Ascending aorta (tissue), 2 donors: ENCODE data around the gene NPEPPS. TPM values are rescaled to one million over a fixed set of nuclear protein-coding genes. Genes with fewer than 3 reads are reported as not detected.
"Not testable (repeated sequence)": the region's sequence is repeated elsewhere in the genome, so short reads cannot be mapped to it uniquely, and the experiment has no call there.

Source experiments
- DNase-seq, 2 donors: peaks; one replicate each; pipeline ENCODE4 v3.0.0-alpha.2; 2019; ENCODE audit warnings: low spot score in 2 of 2
- H3K27ac ChIP-seq, 2 donors: fragments of 200-600 bp; sonication (generic); one replicate each; pipeline ENCODE4 v1.5.1; 2016 to 2017; ENCODE audit warnings: mild to moderate bottlenecking in 1 of 2
- H3K27me3 ChIP-seq: fragments of 200-600 bp; sonication (generic); one replicate; pipeline ENCODE4 v1.5.1; 2017
- H3K36me3 ChIP-seq, 2 donors: fragments of 200-600 bp; sonication (generic); one replicate each; pipeline ENCODE4 v1.5.1; 2016
- H3K4me1 ChIP-seq, 2 donors: fragments of 200-600 bp; sonication (generic); one replicate each; pipeline ENCODE4 v1.5.1; 2016 to 2017; ENCODE audit warnings: mild to moderate bottlenecking in 1 of 2
- H3K4me3 ChIP-seq, 2 donors: fragments of 200-600 bp; sonication (generic); one replicate each; pipeline ENCODE4 v1.5.1; 2016 to 2017; ENCODE audit warnings: mild to moderate bottlenecking in 1 of 2
- H3K9me3 ChIP-seq, 2 donors: fragments of 200-600 bp; sonication (generic); one replicate each; pipeline ENCODE4 v1.5.1; 2016
- intact Hi-C: fragments of 100-400 bp; cut with DNase I; formaldehyde crosslinking; loops from one replicate; pipeline ENCODE4 v1.15.1; 2023
- total RNA-seq: library from RNA; depleted of rRNA; stranded (reverse); fragments of >200 nt; gene quantifications from one replicate; pipeline ENCODE4 v1.1.0, GENCODE V29; 2016

The NPEPPS gene
- total RNA-seq, 1 donor from 2014 or later = 23.3 TPM

DNA sequence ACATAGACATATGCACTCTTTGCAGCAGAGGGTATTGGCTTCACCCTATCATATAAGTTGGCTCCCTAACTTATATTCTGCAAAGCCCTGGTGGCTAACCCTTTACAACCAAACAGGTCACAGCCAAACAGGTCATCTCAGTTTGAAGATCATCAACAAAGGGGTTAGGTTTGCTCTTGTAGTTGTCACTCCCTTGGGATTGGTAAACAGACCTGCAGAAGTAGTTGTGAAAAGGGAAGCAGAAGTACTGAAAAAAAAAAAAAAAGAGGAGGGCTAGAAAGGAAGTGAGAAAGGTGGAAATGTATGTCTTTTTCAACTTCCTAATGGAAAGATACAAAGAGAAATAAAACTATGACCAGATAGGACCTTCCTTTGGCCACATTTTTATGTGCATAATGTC is 8.6 kb upstream of the NPEPPS start:
- H3K4me1 ChIP-seq, H3K4me3 ChIP-seq, H3K27me3 ChIP-seq, H3K36me3 ChIP-seq, DNase-seq, intact Hi-C loops, H3K27ac ChIP-seq, H3K9me3 ChIP-seq: not testable (repeated sequence)

GRCh38 chr17:47531233-47531820 is 419 bp downstream of the NPEPPS start:
- H3K27me3 ChIP-seq, DNase-seq, H3K4me1 ChIP-seq, H3K36me3 ChIP-seq, H3K9me3 ChIP-seq, intact Hi-C loops: not testable (repeated sequence)
- H3K27ac ChIP-seq = peak overlapping the region; percentile 73 to 96
- peak overlapping the region; percentile 69 to 91 for H3K4me3 ChIP-seq

- H3K36me3 ChIP-seq, H3K4me1 ChIP-seq, intact Hi-C loops, H3K9me3 ChIP-seq, DNase-seq, H3K27ac ChIP-seq, H3K27me3 ChIP-seq, H3K4me3 ChIP-seq: not testable (repeated sequence)
These were observed 8.2 kb downstream of the NPEPPS start for GRCh38 chr17:47539085-47539484.

DNA sequence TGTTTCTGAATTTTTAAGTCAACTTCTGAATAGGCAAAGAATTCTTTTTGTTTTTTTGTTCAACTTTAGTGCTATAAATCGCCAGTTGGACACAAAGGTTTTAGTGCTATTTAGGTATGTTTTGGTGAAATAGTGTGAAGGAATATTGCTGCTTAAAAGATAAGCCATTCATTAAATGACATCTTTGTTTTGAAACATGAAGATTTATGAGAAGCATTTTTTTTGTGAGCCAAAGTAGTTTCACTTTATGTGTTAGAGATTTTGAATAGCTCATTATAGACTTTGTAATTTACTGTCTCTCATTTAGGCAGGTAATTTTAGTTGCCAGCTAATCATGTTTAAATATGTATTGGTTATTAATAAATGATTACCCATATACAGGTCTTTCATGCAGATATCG is 10.8 kb downstream of the NPEPPS start:
- intact Hi-C loops, H3K27me3 ChIP-seq, H3K4me3 ChIP-seq, DNase-seq, H3K36me3 ChIP-seq, H3K4me1 ChIP-seq, H3K9me3 ChIP-seq, H3K27ac ChIP-seq: not testable (repeated sequence)

DNA sequence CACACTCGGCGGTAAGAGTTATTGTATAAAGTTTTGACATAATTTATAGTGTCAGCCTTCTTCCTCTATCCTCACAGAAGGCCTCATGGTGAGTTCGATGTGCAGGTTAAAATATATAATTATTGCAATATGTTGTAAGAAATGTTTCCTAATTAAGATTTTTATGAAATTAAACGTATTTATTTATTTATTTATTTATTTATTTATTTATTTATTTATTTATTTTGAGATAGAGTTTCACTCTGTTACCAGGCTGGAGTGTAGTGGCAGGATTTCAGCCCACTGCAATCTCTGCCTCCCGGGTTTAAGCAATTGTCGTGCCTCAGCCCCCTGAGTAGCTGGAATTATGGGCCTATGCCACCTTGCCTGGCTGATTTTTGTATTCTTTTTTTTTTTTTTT is 13.4 kb downstream of the NPEPPS start:
- not testable (repeated sequence) for H3K27me3 ChIP-seq

GRCh38 chr17:47554733-47555132 is 23.8 kb downstream of the NPEPPS start:
- DNase-seq, H3K4me3 ChIP-seq, H3K27me3 ChIP-seq, intact Hi-C loops, H3K9me3 ChIP-seq, H3K36me3 ChIP-seq, H3K27ac ChIP-seq, H3K4me1 ChIP-seq: not testable (repeated sequence)

More for the DNA sequence above, 13.4 kb downstream of the NPEPPS start:
- H3K4me3 ChIP-seq, H3K36me3 ChIP-seq, H3K9me3 ChIP-seq, intact Hi-C loops, DNase-seq, H3K27ac ChIP-seq, H3K4me1 ChIP-seq: not testable (repeated sequence)

DNA sequence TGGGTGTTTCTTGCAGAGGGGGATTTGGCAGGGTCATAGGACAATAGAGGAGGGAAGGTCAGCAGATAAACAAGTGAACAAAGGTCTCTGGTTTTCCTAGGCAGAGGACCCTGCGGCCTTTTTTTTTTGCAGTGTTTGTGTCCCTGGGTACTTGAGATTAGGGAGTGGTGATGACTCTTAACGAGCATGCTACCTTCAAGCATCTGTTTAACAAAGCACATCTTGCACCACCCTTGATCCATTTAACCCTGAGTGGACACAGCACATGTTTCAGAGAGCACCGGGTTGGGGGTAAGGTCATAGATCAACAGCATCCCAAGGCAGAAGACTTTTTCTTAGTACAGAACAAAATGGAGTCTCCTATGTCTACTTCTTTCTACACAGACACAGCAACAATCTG is 25.2 kb downstream of the NPEPPS start:
- H3K4me1 ChIP-seq, H3K27me3 ChIP-seq, DNase-seq, H3K9me3 ChIP-seq, intact Hi-C loops, H3K27ac ChIP-seq, H3K4me3 ChIP-seq, H3K36me3 ChIP-seq: not testable (repeated sequence)

- H3K4me3 ChIP-seq, H3K4me1 ChIP-seq, H3K27ac ChIP-seq, H3K9me3 ChIP-seq, intact Hi-C loops, H3K27me3 ChIP-seq, H3K36me3 ChIP-seq, DNase-seq: not testable (repeated sequence)
These were observed 29.7 kb downstream of the NPEPPS start for GRCh38 chr17:47560517-47561043.

DNA sequence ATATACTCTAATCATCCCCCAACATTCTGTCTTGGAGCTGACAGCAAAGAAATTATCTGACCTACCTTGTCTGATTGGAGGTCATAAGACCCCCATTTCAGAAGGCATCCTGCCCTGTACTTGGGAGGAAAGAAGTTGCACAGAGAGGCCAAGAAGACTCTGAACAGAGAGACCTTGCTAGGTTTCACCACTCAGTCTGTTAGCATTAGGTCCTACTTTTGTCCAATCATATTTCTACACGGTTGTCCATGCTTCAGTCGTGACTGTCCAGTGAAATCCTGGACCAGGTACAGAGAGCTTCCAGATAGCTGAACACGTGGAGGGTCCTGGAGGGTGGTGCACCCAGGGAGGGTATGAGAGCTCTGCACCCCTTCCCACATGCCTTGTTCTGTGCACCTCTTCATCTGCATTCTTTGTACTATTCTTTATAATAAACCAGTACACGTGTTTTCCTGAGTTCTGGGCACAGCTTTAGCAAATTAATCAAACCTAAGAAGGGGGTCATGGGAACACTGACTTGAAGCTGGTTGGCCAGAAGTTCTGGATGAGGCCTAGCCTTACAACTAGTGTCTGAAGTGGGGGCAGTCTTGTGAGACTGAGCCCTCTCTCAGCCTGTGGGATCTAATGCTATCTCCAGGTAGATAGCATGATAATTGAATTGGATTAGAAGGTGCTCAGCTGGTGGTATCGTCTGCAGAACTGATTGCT is 30.9 kb downstream of the NPEPPS start:
- H3K36me3 ChIP-seq, H3K4me3 ChIP-seq, H3K27me3 ChIP-seq, H3K27ac ChIP-seq, H3K9me3 ChIP-seq, H3K4me1 ChIP-seq, intact Hi-C loops, DNase-seq: not testable (repeated sequence)

DNA sequence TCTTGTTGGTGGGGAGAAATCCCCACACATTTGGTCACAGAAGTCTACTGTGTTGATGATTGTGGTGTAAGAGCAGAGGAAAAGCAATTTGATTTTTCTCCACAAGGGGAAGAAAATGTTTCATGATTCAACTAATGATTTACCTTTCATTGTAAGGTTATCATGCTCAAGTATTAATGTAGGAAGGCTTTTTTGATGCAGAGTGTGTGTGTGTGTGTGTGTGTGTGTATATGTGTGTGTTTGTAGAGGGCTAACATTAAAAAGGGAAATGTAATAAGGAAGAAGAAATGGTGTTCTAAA is 31.4 kb downstream of the NPEPPS start:
- H3K36me3 ChIP-seq, DNase-seq, H3K4me1 ChIP-seq, H3K27me3 ChIP-seq, H3K27ac ChIP-seq, intact Hi-C loops, H3K4me3 ChIP-seq, H3K9me3 ChIP-seq: not testable (repeated sequence)

GRCh38 chr17:47567261-47567660 is 36.4 kb downstream of the NPEPPS start:
- H3K4me3 ChIP-seq, H3K9me3 ChIP-seq, intact Hi-C loops, H3K27ac ChIP-seq, H3K4me1 ChIP-seq, DNase-seq, H3K27me3 ChIP-seq, H3K36me3 ChIP-seq: not testable (repeated sequence)

DNA sequence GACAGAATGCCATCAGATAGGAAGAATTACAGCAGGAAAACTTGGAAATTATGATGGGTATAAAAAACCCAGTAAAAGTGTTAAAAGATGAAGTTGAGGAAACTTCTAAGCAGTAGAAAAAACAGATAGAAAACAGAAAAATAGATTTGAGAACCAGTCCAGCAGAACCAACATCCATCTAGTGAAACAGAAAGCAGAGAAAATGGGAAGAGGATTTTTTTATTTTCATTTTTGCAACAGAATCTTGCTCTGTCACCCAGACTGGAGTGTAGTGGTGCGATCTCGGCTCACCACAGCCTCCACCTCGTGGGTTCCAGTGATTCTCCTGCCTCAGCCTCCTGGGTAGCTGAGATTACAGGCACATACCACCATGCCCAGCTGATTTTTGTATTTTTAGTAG is 41.7 kb downstream of the NPEPPS start:
- H3K4me3 ChIP-seq, H3K36me3 ChIP-seq, H3K27me3 ChIP-seq, H3K9me3 ChIP-seq, H3K27ac ChIP-seq, intact Hi-C loops, H3K4me1 ChIP-seq, DNase-seq: not testable (repeated sequence)

GRCh38 chr17:47582416-47582815 is 51.5 kb downstream of the NPEPPS start:
- DNase-seq, H3K4me1 ChIP-seq, H3K9me3 ChIP-seq, H3K4me3 ChIP-seq, H3K36me3 ChIP-seq, H3K27ac ChIP-seq, H3K27me3 ChIP-seq, intact Hi-C loops: not testable (repeated sequence)

DNA sequence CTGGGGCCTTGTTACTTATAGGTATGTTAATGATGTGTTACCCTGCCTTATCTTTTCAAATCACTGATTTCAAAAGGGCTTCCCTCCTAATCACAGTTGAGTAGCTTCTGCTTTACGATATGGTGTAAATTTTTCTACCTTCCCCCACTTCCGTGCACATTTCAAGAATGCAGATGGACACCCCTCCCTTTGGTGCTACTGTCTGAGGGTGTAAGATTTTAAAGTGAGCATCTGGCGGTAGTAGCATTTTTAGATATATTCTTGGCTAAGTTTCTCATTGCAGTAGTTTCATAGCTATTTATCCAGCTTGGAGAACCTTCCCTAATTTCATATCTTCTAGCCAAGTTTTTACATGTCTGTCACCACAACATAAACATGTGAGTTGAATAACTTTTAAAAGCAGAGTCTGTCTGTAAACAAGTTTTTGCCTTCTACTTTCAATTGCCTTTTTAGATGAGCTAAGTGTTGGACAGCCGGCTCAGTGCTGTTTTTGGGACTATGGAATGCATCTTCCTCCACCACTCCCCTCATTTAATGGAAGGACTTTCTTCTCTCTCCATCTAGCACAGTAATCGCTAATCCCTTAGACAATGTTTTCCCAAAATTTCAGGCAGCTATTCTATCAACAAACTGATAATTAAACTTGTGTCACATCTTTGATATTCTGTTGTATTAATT is 55.6 kb downstream of the NPEPPS start:
- DNase-seq, H3K4me1 ChIP-seq, intact Hi-C loops, H3K4me3 ChIP-seq, H3K27me3 ChIP-seq, H3K9me3 ChIP-seq, H3K27ac ChIP-seq, H3K36me3 ChIP-seq: not testable (repeated sequence)
